ENCODE data around the gene ZGPAT. TPM values are rescaled to one million over a fixed set of nuclear protein-coding genes. Genes with fewer than 3 reads are reported as not detected.

Gene ZGPAT
- total and polyA plus RNA-seq, 2 of the 13 experiments (the other 11 are each of a cell fraction or from before 2014, with no cell fraction given), result 23.0 to 41.9 TPM

DNA sequence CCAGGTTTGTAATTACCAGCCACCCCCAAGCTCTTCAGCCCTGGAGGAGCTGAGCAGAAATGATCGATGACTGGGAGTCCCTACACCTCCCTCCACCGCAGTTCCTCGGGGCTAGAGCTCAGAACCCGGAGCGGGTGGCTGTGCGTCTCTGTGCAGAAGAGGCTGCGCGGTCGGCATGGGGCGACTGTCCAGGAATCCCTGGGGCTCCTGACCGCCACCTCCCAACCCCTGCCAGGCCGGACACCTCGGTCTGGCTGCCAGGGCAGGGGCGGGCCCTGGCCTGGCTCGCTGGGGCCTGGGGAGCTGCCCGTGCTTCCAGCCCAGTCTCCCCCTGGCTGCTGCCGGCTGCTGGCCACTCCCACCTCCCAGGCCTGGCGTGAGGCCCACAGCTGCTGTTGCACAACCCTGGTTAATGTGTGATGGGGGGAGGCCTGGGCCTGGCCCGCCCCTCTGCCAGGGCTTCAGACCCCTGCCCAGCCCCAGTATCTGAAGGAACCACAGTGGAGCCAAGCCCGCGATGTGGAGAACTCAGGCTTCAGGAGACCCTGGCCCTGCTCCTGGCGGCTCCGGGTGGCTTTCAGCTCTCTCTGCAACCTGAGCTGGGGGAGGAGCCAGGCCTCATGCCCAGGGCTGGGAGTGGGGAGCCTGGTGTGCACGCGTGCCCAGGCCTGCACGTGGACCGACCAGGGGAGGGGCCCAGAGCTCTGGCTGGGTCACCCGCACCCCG, 33.0 kb downstream of the ZGPAT start (continued):
- TF ChIP-seq, protein P1, sequence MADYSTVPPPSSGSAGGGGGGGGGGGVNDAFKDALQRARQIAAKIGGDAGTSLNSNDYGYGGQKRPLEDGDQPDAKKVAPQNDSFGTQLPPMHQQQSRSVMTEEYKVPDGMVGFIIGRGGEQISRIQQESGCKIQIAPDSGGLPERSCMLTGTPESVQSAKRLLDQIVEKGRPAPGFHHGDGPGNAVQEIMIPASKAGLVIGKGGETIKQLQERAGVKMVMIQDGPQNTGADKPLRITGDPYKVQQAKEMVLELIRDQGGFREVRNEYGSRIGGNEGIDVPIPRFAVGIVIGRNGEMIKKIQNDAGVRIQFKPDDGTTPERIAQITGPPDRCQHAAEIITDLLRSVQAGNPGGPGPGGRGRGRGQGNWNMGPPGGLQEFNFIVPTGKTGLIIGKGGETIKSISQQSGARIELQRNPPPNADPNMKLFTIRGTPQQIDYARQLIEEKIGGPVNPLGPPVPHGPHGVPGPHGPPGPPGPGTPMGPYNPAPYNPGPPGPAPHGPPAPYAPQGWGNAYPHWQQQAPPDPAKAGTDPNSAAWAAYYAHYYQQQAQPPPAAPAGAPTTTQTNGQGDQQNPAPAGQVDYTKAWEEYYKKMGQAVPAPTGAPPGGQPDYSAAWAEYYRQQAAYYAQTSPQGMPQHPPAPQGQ (CRISPR knock-in tag; IDR thresholded peaks at IDR 0.05; ENCODE audit: borderline replicate concordance), result peak; percentile 40; the same call in 1 of the 2 replicates
- peak; percentile 87; the same call in 1 of the 2 replicates for TF ChIP-seq ZNF317 (CRISPR knock-in tag; IDR thresholded peaks at IDR 0.05)
- peak; percentile 97 for TF ChIP-seq ZNF746 (CRISPR knock-in tag; IDR thresholded peaks at IDR 0.05)
- TF ChIP-seq FOXK2 (IDR thresholded peaks at IDR 0.05), result no peak
- TF ChIP-seq ZNF792 (CRISPR knock-in tag; IDR thresholded peaks at IDR 0.05), result peak; percentile 94
- TF ChIP-seq ZZZ3 (CRISPR knock-in tag; IDR thresholded peaks at IDR 0.05; ENCODE audit: borderline replicate concordance), result peak; percentile 68
- TF ChIP-seq, protein P2, sequence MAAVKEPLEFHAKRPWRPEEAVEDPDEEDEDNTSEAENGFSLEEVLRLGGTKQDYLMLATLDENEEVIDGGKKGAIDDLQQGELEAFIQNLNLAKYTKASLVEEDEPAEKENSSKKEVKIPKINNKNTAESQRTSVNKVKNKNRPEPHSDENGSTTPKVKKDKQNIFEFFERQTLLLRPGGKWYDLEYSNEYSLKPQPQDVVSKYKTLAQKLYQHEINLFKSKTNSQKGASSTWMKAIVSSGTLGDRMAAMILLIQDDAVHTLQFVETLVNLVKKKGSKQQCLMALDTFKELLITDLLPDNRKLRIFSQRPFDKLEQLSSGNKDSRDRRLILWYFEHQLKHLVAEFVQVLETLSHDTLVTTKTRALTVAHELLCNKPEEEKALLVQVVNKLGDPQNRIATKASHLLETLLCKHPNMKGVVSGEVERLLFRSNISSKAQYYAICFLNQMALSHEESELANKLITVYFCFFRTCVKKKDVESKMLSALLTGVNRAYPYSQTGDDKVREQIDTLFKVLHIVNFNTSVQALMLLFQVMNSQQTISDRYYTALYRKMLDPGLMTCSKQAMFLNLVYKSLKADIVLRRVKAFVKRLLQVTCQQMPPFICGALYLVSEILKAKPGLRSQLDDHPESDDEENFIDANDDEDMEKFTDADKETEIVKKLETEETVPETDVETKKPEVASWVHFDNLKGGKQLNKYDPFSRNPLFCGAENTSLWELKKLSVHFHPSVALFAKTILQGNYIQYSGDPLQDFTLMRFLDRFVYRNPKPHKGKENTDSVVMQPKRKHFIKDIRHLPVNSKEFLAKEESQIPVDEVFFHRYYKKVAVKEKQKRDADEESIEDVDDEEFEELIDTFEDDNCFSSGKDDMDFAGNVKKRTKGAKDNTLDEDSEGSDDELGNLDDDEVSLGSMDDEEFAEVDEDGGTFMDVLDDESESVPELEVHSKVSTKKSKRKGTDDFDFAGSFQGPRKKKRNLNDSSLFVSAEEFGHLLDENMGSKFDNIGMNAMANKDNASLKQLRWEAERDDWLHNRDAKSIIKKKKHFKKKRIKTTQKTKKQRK (IDR thresholded peaks at IDR 0.05; ENCODE audit: low read length), result no peak
- TF ChIP-seq E2F2 (CRISPR knock-in tag; IDR thresholded peaks at IDR 0.05; ENCODE audit: borderline replicate concordance), result peak; percentile 78
- TF ChIP-seq, protein P3, sequence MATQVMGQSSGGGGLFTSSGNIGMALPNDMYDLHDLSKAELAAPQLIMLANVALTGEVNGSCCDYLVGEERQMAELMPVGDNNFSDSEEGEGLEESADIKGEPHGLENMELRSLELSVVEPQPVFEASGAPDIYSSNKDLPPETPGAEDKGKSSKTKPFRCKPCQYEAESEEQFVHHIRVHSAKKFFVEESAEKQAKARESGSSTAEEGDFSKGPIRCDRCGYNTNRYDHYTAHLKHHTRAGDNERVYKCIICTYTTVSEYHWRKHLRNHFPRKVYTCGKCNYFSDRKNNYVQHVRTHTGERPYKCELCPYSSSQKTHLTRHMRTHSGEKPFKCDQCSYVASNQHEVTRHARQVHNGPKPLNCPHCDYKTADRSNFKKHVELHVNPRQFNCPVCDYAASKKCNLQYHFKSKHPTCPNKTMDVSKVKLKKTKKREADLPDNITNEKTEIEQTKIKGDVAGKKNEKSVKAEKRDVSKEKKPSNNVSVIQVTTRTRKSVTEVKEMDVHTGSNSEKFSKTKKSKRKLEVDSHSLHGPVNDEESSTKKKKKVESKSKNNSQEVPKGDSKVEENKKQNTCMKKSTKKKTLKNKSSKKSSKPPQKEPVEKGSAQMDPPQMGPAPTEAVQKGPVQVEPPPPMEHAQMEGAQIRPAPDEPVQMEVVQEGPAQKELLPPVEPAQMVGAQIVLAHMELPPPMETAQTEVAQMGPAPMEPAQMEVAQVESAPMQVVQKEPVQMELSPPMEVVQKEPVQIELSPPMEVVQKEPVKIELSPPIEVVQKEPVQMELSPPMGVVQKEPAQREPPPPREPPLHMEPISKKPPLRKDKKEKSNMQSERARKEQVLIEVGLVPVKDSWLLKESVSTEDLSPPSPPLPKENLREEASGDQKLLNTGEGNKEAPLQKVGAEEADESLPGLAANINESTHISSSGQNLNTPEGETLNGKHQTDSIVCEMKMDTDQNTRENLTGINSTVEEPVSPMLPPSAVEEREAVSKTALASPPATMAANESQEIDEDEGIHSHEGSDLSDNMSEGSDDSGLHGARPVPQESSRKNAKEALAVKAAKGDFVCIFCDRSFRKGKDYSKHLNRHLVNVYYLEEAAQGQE (IDR thresholded peaks at IDR 0.05; ENCODE audit: borderline replicate concordance in 1 of 2, low read depth in 1 of 2, low read length in 2 of 2), result peak in 1 of 2 experiments; percentile 15; a peak in 2 of 4 replicates
- TF ChIP-seq TCF7 (IDR thresholded peaks at IDR 0.05; ENCODE audit: low read depth), result peak; percentile 7; the same call in 1 of the 2 replicates
- TF ChIP-seq REXO4 (CRISPR knock-in tag; IDR thresholded peaks at IDR 0.05; ENCODE audit: borderline replicate concordance), result peak; percentile 79; the same call in 1 of the 2 replicates
- TF ChIP-seq DMAP1 (CRISPR knock-in tag; IDR thresholded peaks at IDR 0.05), result peak; percentile 97
- no peak for TF ChIP-seq ZNF260 (CRISPR knock-in tag; IDR thresholded peaks at IDR 0.05; ENCODE audit: borderline replicate concordance, low read depth)
- TF ChIP-seq CBX1 (IDR thresholded peaks at IDR 0.05; ENCODE audit: low read depth), result peak; percentile 93
- TF ChIP-seq MAFG (CRISPR knock-in tag; IDR thresholded peaks at IDR 0.05), result no peak
- TF ChIP-seq ZFP1 (CRISPR knock-in tag; IDR thresholded peaks at IDR 0.05), result peak; percentile 88
- TF ChIP-seq ELF4 (CRISPR knock-in tag; IDR thresholded peaks at IDR 0.05; ENCODE audit: borderline replicate concordance), result peak; percentile 83; the same call in 1 of the 2 replicates
- peak; percentile 79; the same call in 1 of the 2 replicates for TF ChIP-seq ZFAT (CRISPR knock-in tag; conservative IDR thresholded peaks at IDR 0.05)
